Liver (tissue), 3 donors: ENCODE results near the gene PNMT.

Experiments
- ATF3 ChIP-seq: IDR thresholded peaks from 2 replicates; pipeline ENCODE4 v1.6.1; 2016; ENCODE audit warnings: antibody characterized with exemption
- CTCF ChIP-seq: fragments of 150-350 bp; IDR thresholded peaks from 2 replicates; pipeline ENCODE4 v1.5.1; 2017; ENCODE audit warnings: improper control_type of control experiment, low read depth, low read length; ENCODE audit not compliant: missing input control
- HNF4A ChIP-seq, 2 donors: conservative IDR thresholded peaks; 2 replicates each; pipeline ENCODE4 v1.6.1; 2016; ENCODE audit warnings: antibody characterized with exemption in 2 of 2, mild to moderate bottlenecking in 2 of 2
- MAX ChIP-seq: IDR thresholded peaks from 2 replicates; pipeline ENCODE4 v1.6.1; 2016; ENCODE audit warnings: antibody characterized with exemption
- RAD21 ChIP-seq, 2 donors: IDR thresholded peaks; 2 replicates each; pipeline ENCODE4 v1.6.1; 2016; ENCODE audit warnings: antibody characterized with exemption in 2 of 2, mild to moderate bottlenecking in 2 of 2
- REST ChIP-seq: IDR thresholded peaks from 2 replicates; pipeline ENCODE4 v1.6.1; 2016; ENCODE audit warnings: antibody characterized with exemption, mild to moderate bottlenecking
- RXRA ChIP-seq, 2 donors: IDR thresholded peaks; 2 replicates each; pipeline ENCODE4 v1.6.1; 2017 to 2018; ENCODE audit warnings: antibody characterized with exemption in 2 of 2, mild to moderate bottlenecking in 1 of 2
- TAF1 ChIP-seq: conservative IDR thresholded peaks from 2 replicates; pipeline ENCODE4 v1.6.1; 2016; ENCODE audit warnings: antibody characterized with exemption, mild to moderate bottlenecking
- YY1 ChIP-seq: IDR thresholded peaks from 2 replicates; pipeline ENCODE4 v1.6.1; 2016; ENCODE audit warnings: antibody characterized with exemption, mild to moderate bottlenecking
- ZBTB33 ChIP-seq: IDR thresholded peaks from 2 replicates; pipeline ENCODE4 v1.6.1; 2016; ENCODE audit warnings: antibody characterized with exemption
- donor health status: healthy.
- donor health status: healthy.

- TF ChIP-seq CTCF (no peak), ZBTB33 (no peak), MAX (no peak), RAD21 (IDR thresholded peaks at IDR 0.05) (no peak), TAF1 (no peak), REST (no peak), YY1 (no peak), HNF4A (conservative IDR thresholded peaks at IDR 0.05) (no peak), RXRA (IDR thresholded peaks at IDR 0.05) (no peak), ATF3 (no peak)
These were observed 31.5 kb downstream of the PNMT start, which contains the start of gene ERBB2 for GRCh38 chr17:39699818-39700147.
